GM15510 (cell line): Measurements from ENCODE around the gene TNFAIP1.

ENCODE experiments used
- POLR2A ChIP-seq: IDR thresholded peaks from 3 replicates; pipeline ENCODE4 v1.6.1; 2011; ENCODE audit warnings: borderline replicate concordance; ENCODE audit not compliant: insufficient read length; ENCODE audit errors: extremely low read depth

Gene TNFAIP1

DNA sequence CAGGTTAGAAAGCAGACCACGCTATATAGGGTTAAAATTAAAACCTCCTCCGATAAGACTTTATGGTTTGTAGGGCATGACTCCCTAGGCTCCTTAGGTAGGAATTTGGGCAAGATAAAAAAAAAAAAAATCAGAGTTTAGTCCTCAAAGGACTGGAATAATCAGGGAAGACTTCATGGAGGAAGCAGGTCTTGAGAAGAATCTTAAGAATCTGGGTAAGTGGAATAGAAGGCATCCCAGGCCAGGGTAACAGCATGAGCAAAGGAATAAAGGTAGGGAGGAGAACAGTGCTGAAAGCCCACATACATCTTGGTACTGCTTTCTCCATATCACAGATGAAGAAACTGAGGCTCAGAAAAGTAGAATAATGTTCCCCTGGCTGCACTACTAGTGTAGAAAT is 55.0 kb downstream of the TNFAIP1 start:
- TF ChIP-seq POLR2A, result no peak

- no peak for TF ChIP-seq POLR2A
These were observed 55.4 kb downstream of the TNFAIP1 start for GRCh38 chr17:28390984-28391383.

DNA sequence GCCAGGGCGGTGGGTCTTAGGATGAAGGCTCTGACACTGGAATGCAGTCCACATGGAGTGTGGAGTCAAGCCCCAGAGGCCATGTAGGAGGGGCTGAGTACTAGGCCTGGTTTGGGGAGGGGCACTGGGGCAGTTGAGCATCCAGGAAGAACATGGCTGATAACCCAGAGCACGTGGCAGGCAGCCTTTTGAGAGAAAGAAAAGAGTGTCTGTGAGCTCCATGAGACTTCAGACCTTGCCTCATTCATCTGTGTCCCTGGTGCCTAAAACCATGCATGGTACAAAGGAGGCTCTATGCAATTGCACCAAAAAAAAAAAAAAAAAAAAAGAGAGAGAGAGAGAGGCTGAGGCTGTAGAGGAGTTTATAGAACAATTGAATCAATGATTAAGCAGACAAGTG is 55.8 kb downstream of the TNFAIP1 start:
- TF ChIP-seq POLR2A, result no peak

DNA sequence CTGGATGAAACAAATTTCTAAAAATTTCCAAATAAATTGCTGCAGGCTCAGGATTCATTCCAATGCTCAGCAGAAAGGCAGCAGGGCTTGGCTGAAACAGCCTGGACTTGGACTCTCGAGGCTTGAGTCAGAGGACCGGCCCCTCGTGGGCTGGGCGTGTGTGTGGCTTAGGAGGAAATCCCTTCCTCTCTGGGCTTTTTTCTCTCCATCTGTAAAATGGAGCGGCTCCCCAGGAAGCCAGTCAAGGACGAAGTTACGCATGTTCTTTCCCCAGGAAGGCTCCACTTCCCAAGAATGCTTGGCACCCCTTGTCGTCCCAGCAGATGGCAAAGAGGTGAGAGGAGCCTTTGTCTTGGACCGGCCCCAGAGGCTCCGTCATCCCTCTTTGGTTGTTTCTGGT is 56.9 kb downstream of the TNFAIP1 start:
- TF ChIP-seq POLR2A, result no peak

DNA sequence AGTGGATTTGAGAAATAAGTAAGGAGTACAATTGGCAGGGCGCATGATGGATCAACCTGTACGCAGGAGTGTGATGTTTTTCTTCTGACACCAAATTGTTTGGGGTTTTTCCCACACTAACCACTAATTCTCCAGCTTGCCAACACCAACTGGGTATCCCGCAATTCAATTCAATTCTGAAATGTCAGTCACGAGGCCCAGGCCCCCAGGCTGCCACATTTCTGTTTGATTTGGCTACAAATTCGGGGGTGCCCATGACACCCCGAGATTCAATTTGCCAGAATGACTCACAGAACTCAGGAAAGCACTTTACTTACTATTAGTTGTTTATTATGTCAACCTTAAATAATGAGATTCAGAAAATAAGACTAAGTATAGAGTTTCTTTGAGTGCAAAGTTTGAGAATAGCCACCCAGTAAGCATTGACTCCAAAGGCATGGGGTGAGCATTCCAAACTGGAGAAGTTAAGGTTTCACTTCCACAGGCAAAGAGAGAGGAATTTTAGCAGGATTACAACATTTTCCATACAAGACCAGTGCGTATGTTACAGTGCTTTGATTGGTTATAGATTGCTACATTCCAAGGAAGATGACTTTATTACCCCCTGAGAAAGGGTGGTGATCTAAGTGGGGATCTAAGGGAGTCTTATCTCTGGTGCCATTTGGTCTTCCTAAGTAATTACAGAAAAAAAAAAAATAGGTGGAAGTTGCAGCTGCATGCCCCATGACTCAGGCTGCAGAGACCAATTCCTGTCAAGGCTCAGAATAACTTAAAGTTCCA is 59.0 kb downstream of the TNFAIP1 start:
- no peak for TF ChIP-seq POLR2A

DNA sequence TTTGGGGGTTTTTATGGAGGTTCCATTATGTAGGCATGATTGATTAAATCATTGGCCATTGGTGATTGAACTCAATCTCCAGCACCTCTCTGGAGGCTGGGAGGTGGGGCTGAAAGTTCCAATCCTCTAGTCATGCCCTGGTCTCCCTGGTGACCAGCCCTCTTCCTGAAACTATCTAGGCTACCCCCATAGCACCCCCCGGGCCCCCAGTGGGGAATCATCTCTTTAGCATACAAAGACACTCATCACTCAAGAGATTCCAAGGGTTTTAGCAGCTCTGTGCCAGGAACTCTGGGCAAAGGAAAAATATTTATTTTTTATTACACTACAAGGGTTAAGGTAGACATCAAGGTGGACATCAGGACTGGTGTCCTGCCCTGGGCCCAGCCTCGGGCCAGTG is 59.9 kb downstream of the TNFAIP1 start:
- no peak for TF ChIP-seq POLR2A

DNA sequence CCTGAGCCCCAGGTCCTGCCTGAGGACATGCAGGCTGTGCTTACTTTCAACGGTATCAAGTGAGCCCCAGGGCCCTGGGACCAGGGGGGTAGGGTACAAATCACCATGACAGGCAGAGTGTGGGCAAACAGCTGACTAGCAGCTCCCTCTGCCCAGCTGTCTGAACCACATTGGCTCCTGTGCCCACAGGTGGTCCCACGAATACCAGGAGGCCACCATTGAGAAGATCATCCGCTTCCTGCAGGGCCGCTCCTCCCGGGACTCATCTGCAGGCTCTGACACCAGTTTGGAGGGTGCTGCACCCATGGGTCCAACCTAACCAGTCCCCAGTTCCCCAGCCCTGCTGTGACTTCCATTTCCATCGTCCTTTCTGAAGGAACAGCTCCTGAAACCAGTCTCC is 60.4 kb downstream of the TNFAIP1 start:
- TF ChIP-seq POLR2A, result no peak
